Cardiac fibroblast (primary cell): ENCODE data around the gene PCDHB6.
A peak's percentile ranks its signal among the peaks of the same experiment; 100 is the strongest.
"Not testable (repeated sequence)": the region's sequence is repeated elsewhere in the genome, so short reads cannot be mapped to it uniquely, and the experiment has no call there.

Source experiments
- DNase-seq, 2 donors: peaks; one replicate each; pipeline versions ENCODE4 v3.0.0 to v3.0.0-alpha.2; 2010; ENCODE audit warnings: low read depth in 2 of 2
- H3K4me3 ChIP-seq, 2 donors: replicated peaks in 1 of 2; 1 replicate in 1 of 2; 2 replicates in 1 of 2; pipeline ENCODE4 v1.5.1; 2011; ENCODE audit warnings: low read depth in 2 of 2, low read length in 2 of 2, mild to moderate bottlenecking in 2 of 2, moderate library complexity in 1 of 2
- TF ChIP-seq, protein P1 (sequence below): IDR thresholded peaks from one replicate; pipeline ENCODE4 v1.5.1; 2011; ENCODE audit warnings: low read depth, mild to moderate bottlenecking, low read length, inconsistent platforms

The PCDHB6 gene

DNA sequence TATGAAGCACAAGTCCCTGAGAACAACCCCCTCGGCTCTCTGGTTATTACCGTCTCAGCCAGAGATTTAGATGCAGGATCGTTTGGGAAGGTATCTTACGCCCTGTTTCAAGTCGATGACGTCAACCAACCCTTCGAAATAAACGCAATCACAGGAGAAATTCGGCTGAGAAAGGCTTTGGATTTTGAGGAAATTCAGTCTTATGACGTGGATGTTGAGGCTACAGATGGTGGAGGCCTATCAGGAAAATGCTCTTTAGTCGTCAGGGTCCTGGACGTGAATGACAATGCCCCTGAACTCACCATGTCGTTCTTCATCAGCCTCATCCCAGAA, 1.1 kb downstream of the PCDHB6 start:
- no peak for DNase-seq
- TF ChIP-seq, protein P1, sequence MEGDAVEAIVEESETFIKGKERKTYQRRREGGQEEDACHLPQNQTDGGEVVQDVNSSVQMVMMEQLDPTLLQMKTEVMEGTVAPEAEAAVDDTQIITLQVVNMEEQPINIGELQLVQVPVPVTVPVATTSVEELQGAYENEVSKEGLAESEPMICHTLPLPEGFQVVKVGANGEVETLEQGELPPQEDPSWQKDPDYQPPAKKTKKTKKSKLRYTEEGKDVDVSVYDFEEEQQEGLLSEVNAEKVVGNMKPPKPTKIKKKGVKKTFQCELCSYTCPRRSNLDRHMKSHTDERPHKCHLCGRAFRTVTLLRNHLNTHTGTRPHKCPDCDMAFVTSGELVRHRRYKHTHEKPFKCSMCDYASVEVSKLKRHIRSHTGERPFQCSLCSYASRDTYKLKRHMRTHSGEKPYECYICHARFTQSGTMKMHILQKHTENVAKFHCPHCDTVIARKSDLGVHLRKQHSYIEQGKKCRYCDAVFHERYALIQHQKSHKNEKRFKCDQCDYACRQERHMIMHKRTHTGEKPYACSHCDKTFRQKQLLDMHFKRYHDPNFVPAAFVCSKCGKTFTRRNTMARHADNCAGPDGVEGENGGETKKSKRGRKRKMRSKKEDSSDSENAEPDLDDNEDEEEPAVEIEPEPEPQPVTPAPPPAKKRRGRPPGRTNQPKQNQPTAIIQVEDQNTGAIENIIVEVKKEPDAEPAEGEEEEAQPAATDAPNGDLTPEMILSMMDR: no peak
- no peak overlapping the region for H3K4me3 ChIP-seq

DNA sequence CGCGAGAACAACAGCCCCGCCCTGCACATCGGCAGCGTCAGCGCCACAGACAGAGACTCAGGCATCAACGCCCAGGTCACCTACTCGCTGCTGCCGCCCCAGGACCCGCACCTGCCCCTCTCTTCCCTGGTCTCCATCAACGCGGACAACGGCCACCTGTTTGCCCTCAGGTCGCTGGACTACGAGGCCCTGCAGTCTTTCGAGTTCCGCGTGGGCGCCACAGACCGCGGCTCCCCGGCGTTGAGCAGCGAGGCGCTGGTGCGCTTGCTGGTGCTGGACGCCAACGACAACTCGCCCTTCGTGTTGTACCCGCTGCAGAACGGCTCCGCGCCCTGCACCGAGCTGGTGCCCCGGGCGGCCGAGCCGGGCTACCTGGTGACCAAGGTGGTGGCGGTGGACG, 1.8 kb downstream of the PCDHB6 start:
- not testable (repeated sequence) for DNase-seq, H3K4me3 ChIP-seq

DNA sequence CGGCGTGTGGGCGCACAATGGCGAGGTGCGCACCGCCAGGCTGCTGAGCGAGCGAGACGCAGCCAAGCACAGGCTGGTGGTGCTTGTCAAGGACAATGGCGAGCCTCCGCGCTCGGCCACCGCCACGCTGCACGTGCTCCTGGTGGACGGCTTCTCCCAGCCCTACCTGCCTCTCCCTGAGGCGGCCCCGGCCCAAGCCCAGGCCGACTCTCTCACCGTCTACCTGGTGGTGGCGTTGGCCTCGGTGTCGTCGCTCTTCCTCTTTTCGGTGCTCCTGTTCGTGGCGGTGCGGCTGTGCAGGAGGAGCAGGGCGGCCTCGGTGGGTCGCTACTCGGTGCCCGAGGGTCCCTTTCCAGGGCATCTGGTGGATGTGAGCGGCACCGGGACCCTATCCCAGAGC, 2.2 kb downstream of the PCDHB6 start:
- DNase-seq, H3K4me3 ChIP-seq: not testable (repeated sequence)

DNA sequence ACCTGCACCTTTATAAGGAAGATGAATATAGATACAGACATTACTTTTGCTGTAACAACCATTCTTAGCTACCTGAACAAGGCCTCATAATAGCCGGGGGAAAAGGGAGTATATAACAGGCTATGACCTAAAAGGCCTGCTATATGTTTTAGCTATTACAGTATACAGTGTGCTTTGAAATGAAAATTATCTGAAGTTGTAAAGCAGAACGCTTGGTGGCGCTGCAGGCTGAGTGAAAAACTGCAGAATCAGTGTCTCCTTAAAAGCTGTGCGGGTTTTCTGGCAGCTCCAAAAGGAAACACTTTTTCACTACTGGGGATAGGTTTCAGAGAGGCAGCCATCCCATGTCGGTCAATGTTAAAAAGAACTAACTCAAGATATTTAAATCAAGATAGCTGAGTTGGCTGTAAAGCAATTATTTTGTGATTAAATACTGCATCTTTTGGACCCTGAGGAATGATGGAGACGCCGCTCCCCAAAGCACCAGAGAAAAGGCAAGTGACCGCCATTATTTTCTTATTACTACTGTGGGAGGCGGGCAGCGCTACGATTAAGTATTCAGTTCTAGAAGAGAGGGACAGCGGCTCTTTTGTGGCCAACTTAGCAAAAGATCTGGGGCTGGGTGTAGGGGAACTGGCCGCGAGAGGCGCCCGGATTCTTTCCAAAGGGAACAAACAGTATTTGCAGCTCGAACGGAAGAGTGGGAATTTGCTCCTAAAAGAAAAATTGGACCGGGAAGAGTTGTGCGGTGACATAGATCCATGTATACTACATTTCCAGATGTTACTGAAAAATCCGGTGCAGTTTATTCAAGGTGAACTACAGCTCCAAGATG, 5.9 kb downstream of the PCDHB6 start:
- no peak for DNase-seq
- TF ChIP-seq, protein P1: no peak
- no peak overlapping the region for H3K4me3 ChIP-seq

DNA sequence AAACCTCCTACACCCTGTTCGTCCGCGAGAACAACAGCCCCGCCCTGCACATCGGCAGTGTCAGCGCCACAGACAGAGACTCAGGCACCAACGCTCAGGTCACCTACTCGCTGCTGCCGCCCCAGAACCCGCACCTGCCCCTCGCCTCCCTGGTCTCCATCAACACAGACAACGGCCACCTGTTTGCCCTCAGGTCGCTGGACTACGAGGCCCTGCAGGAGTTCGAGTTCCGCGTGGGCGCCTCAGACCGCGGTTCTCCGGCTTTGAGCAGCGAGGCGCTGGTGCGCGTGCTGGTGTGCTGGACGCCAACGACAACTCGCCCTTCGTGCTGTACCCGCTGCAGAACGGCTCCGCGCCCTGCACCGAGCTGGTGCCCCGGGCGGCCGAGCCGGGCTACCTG, 7.5 kb downstream of the PCDHB6 start:
- DNase-seq, H3K4me3 ChIP-seq: not testable (repeated sequence)

DNA sequence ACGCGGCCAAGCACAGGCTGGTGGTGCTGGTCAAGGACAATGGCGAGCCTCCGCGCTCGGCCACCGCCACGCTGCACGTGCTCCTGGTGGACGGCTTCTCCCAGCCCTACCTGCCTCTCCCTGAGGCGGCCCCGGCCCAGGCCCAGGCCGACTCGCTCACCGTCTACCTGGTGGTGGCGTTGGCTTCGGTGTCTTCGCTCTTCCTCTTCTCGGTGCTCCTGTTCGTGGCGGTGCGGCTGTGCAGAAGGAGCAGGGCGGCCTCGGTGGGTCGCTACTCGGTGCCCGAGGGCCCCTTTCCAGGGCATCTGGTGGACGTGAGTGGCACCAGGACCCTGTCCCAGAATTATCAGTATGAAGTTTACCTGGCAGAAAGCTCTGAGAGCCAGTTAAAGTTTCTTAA, 8.0 kb downstream of the PCDHB6 start:
- H3K4me3 ChIP-seq, DNase-seq: not testable (repeated sequence)

DNA sequence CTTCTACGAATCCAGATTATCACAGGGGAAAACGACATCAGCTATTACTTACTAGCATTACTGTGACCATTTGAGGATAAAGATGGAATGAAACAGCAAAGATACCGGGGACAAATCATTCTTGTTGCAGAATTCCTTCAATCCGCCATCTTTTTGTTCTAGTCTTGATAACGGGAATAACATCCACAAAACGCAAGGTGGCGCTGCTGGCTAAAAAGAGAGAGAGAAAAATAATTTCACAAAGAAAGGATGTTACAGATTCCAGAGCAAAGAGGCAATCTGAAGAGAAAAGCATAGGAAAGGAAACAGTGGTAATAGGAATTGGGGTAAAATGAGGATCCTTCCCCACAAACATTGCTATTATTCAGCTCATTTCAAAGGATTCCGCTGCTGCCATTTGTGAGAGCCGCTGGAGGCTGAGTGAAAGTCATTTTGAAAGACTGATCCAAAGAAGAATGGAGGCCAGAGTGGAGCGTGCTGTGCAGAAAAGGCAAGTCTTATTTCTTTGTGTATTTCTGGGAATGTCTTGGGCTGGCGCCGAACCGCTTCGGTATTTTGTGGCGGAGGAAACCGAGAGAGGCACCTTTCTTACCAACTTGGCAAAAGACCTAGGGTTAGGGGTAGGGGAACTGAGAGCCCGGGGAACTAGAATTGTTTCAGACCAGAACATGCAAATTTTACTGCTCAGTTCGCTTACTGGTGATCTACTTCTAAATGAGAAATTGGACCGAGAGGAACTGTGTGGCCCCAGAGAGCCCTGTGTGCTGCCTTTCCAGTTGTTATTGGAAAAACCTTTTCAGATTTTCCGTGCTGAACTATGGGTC, 22.7 kb downstream of the PCDHB6 start, which contains the start of gene PCDHB7:
Gene PCDHB7, plus strand, starts transcription at position 264 of the 824 bp plus-strand sequence. Its CDS starts 192 bp downstream, at position 456.
- TF ChIP-seq, protein P1: peak; percentile 32
- DNase-seq: peak; percentile 16 to 45
- no peak within 1 kb of the TSS for H3K4me3 ChIP-seq

DNA sequence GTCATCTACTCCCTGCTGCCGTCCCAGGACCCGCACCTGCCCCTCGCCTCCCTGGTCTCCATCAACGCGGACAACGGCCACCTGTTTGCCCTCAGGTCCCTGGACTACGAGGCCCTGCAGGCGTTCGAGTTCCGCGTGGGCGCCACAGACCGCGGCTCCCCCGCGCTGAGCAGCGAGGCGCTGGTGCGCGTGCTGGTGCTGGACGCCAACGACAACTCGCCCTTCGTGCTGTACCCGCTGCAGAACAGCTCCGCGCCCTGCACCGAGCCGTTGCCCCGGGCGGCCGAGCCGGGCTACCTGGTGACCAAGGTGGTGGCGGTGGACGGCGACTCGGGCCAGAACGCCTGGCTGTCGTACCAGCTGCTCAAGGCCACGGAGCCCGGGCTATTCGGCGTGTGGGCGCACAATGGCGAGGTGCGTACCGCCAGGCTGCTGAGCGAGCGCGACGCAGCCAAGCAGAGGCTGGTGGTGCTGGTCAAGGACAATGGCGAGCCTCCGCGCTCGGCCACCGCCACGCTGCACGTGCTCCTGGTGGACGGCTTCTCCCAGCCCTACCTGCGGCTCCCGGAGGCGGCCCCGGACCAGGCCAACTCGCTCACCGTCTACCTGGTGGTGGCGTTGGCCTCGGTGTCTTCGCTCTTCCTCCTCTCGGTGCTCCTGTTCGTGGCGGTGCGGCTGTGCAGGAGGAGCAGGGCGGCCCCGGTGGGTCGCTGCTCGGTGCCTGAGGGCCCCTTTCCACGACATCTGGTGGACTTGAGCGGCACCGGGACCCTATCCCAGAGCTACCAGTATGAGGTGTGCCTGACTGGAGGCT, 24.6 kb downstream of the PCDHB6 start:
- not testable (repeated sequence) for DNase-seq, H3K4me3 ChIP-seq

DNA sequence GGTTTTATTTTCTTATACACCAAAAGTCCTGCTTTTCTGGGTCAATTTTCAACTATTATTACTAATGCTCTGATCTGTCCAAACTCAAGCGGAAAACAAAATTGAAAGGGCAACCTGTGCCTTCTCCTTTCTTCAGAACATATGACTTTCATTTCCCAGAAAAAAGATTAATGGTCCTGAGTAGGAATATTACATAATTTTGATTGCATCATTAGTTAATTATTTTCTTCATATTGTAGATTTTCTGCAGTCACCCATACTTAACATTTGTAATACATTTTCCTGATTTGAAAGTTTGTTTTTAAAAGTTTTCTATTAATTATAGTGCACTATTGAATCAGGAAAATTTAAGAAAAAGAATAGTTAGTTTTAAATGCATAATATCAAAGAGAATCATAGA, 26.1 kb downstream of the PCDHB6 start:
- TF ChIP-seq, protein P1: no peak
- H3K4me3 ChIP-seq: no peak overlapping the region
- no peak for DNase-seq

DNA sequence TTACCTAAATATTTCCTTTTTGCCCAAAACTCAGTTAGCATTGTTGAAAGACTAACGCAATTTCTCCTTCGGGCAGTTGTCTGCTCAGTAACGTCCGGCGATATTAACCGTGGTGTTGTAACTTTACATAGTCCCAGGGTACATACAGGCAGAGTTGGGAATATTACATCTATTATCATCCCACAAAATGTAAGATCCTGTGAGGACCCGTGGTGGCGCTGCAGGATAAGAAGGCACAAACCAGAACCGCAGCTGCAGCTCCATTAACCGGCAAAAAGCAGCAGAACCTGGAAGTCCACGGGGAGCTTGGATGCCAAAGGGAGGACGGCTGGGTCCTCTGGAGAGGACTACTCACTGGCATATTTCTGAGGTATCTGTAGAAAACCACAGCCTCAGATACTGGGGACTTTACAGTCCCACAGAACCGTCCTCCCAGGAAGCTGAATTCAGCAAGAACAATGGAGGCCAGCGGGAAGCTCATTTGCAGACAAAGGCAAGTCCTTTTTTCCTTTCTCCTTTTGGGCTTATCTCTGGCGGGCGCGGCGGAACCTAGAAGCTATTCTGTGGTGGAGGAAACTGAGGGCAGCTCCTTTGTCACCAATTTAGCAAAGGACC, 27.8 kb downstream of the PCDHB6 start, which contains the start of gene PCDHB8:
Gene PCDHB8, plus strand, starts transcription at position 214 of the 615 bp plus-strand sequence. Its CDS starts 245 bp downstream, at position 459.
- DNase-seq, H3K4me3 ChIP-seq: not testable (repeated sequence)

DNA sequence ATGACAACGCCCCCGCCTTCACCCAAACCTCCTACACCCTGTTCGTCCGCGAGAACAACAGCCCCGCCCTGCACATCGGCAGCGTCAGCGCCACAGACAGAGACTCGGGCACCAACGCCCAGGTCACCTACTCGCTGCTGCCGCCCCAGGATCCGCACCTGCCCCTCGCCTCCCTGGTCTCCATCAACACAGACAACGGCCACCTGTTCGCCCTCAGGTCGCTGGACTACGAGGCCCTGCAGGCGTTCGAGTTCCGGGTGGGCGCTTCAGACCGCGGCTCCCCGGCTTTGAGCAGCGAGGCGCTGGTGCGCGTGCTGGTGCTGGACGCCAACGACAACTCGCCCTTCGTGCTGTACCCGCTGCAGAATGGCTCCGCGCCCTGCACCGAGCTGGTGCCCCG, 29.5 kb downstream of the PCDHB6 start:
- H3K4me3 ChIP-seq, DNase-seq: not testable (repeated sequence)

DNA sequence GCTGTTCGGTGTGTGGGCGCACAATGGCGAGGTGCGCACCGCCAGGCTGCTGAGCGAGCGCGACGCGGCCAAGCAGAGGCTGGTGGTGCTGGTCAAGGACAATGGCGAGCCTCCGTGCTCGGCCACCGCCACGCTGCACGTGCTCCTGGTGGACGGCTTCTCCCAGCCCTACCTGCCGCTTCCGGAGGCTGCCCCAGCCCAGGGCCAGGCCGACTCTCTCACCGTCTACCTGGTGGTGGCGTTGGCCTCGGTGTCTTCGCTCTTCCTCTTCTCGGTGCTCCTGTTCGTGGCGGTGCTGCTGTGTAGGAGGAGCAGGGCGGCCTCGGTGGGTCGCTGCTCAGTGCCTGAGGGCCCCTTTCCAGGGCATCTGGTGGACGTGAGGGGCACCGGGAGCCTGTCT, 30.0 kb downstream of the PCDHB6 start:
- H3K4me3 ChIP-seq, DNase-seq: not testable (repeated sequence)
